ENCODE data around the gene SIGLEC15. TPM values are rescaled to one million over a fixed set of nuclear protein-coding genes. Genes with fewer than 3 reads are reported as not detected.

Gene SIGLEC15
- total RNA-seq, 1 donor from 2014 or later, result not detected

DNA sequence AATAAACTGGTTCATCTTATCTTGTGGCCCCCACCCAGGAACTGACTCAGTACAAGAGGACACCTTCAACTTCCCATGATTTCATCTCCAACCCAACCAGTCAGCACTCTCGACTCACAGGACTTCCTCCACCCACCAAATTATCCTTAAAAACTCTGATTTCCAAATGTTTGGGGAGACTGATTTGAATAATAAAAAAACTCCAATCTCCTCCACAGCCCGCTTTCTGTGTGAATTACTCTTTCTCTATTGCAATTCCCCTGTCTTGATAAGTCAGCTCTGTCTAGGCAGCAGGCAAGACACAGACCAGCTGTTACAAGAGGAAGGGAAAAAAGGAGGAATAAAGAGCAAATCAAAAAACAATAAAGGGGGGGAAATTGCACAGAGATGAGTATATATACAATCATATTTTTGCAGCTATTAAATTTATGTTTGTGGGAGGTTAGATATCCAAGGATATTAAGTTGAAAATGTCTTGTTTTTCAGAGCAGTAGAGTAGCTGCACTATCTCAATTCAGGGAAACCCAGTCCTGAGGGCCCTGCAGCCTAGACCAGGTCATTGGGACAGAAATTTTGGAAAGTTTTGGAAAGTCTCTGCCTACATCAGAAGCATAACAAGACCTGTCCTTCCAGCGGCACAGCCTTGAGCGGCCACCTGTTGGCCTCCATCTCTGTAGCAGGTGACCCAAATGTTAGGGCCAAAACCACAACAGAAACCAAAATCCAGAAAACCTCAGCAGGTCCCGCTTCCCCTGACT lies 32.8 kb upstream of the SIGLEC15 start:
- H3K4me3 Mint-ChIP-seq (ENCODE audit: low read depth), result no peak overlapping the region
- no peak for DNase-seq (ENCODE audit: low spot score, unreplicated experiment)
- TF ChIP-seq CTCF (IDR thresholded peaks at IDR 0.05; ENCODE audit: unreplicated experiment), result no peak
- H3K36me3 Mint-ChIP-seq (ENCODE audit: insufficient read depth), result no peaks in the 10 kb centered on the region
- H3K9me3 Mint-ChIP-seq (ENCODE audit: low read depth), result peaks cover 4% of the 10 kb centered on the region
- no peaks in the 10 kb centered on the region for H3K4me1 Mint-ChIP-seq (ENCODE audit: low read depth)
- no peak overlapping the region for H3K27ac Mint-ChIP-seq
- no peaks in the 10 kb centered on the region for H3K27me3 Mint-ChIP-seq

DNA sequence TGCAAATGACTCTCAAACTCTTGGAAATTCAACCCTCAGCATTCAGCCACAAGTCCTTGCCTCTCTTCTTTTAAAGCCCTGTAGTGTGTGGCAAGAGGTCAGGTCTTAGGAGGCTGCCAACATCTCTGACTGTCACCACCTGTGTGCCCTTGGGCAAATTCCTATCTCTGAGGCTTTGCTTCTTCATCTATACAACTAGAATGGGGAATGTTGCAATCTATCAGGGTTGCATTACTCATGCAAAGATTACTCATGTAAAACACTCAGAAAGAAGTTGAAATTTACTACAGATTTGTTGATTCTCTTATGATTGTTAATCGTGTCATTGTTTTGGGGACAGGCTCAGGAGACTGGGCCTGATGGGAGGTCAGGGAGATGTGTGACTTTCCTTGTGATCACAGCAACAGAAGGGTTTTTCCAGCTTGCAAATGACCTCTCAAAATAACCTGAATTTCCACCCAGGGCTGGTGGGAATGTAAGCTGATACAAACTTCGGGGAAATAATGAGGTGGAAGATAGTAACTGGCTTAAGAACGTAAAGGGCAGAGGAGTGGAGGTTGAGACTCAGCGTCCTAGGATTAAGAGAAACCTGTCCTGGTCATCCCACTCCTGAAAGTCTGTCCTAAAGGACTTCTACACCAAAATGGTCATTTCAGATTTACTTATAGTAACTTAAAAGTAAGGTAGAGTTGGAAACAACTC lies 32.1 kb upstream of the SIGLEC15 start:
- Mint-ChIP-seq H3K4me1 (ENCODE audit: low read depth) (no peaks in the 10 kb centered on the region), H3K27me3 (no peaks in the 10 kb centered on the region), H3K4me3 (ENCODE audit: low read depth) (no peak overlapping the region), H3K27ac (no peak overlapping the region), H3K9me3 (ENCODE audit: low read depth) (peaks cover 9% of the 10 kb centered on the region), H3K36me3 (ENCODE audit: insufficient read depth) (no peaks in the 10 kb centered on the region)
- no peak for TF ChIP-seq CTCF (IDR thresholded peaks at IDR 0.05; ENCODE audit: unreplicated experiment)
- DNase-seq (ENCODE audit: low spot score, unreplicated experiment), result no peak

- Mint-ChIP-seq H3K9me3 (ENCODE audit: low read depth) (peaks cover 27% of the 10 kb centered on the region), H3K4me1 (ENCODE audit: low read depth) (peaks cover 2% of the 10 kb centered on the region), H3K4me3 (ENCODE audit: low read depth) (no peak overlapping the region), H3K27ac (no peak overlapping the region), H3K36me3 (ENCODE audit: insufficient read depth) (peaks cover 1% of the 10 kb centered on the region), H3K27me3 (no peaks in the 10 kb centered on the region)
- no peak for TF ChIP-seq CTCF (IDR thresholded peaks at IDR 0.05; ENCODE audit: unreplicated experiment)
- DNase-seq (ENCODE audit: low spot score, unreplicated experiment), result no peak
Measured at GRCh38 chr18:45801416-45802004, 24.0 kb upstream of the SIGLEC15 start.

- DNase-seq (ENCODE audit: low spot score, unreplicated experiment), result no peak
- no peak overlapping the region for H3K27ac Mint-ChIP-seq
- TF ChIP-seq CTCF (IDR thresholded peaks at IDR 0.05; ENCODE audit: unreplicated experiment), result no peak
- no peaks in the 10 kb centered on the region for H3K27me3 Mint-ChIP-seq
- peaks cover 23% of the 10 kb centered on the region for H3K9me3 Mint-ChIP-seq (ENCODE audit: low read depth)
- no peak overlapping the region for H3K4me3 Mint-ChIP-seq (ENCODE audit: low read depth)
- H3K36me3 Mint-ChIP-seq (ENCODE audit: insufficient read depth), result peaks cover 1% of the 10 kb centered on the region
- peaks cover 2% of the 10 kb centered on the region for H3K4me1 Mint-ChIP-seq (ENCODE audit: low read depth)
Measured at GRCh38 chr18:45802814-45803492, 22.5 kb upstream of the SIGLEC15 start.

- Mint-ChIP-seq H3K9me3 (ENCODE audit: low read depth) (peaks cover 27% of the 10 kb centered on the region), H3K36me3 (ENCODE audit: insufficient read depth) (peaks cover 1% of the 10 kb centered on the region), H3K27me3 (no peaks in the 10 kb centered on the region), H3K27ac (no peak overlapping the region), H3K4me1 (ENCODE audit: low read depth) (peaks cover 2% of the 10 kb centered on the region), H3K4me3 (ENCODE audit: low read depth) (no peak overlapping the region)
- DNase-seq (ENCODE audit: low spot score, unreplicated experiment), result no peak
- no peak for TF ChIP-seq CTCF (IDR thresholded peaks at IDR 0.05; ENCODE audit: unreplicated experiment)
Measured at GRCh38 chr18:45805551-45805950, 19.9 kb upstream of the SIGLEC15 start.

Measured in progenitor cell of endocrine pancreas (in vitro differentiated cells).